Measurements from ENCODE around the gene OR13C8.
"Not testable (repeated sequence)": the region's sequence is repeated elsewhere in the genome, so short reads cannot be mapped to it uniquely, and the experiment has no call there.

Gene OR13C8, protein sequence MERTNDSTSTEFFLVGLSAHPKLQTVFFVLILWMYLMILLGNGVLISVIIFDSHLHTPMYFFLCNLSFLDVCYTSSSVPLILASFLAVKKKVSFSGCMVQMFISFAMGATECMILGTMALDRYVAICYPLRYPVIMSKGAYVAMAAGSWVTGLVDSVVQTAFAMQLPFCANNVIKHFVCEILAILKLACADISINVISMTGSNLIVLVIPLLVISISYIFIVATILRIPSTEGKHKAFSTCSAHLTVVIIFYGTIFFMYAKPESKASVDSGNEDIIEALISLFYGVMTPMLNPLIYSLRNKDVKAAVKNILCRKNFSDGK
- 0 to 0.66 (median 0) reads per million in 17 experiments for total RNA-seq

DNA sequence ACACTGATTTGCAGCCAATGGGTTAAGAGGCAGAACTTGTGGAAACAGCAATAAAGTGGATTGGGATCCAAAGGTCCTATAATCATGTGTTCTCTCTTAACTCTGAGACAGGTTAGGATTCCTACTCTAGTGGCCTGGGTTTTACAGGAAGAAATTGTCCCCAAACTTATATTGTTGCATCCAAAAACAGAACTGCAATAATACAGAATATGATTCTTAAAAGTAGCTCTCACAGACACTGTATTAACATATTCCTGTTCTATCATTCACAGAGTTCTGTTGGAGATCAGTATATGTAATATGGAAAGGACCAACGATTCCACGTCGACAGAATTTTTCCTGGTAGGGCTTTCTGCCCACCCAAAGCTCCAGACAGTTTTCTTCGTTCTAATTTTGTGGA, at the start of gene OR13C8:
OR13C8 (plus strand) TSS at position 301 of the 400 bp plus-strand sequence; CDS start at position 301, 0 bp downstream.
- DNase-seq: no peak

DNA sequence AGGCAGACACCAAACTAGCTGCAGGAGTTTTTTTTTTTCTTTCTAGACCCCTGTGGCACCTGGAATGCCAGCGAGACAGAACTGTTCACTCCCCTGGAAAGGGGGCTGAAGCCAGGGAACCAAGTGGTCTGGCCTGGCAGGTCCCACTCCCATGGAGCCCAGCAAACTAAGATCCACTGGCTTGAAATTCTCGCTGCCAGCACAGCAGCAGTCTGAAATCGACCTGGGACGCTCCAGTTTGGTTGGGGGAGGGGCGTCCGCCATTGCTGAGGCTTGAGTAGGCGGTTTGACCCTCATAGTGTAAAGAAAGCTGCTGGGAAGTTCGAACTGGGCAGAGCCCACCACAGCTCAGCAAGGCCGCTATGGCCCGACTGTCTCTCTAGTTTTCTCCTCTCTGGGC, 48.7 kb upstream of the OR13C8 start:
- DNase-seq: not testable (repeated sequence)

DNA sequence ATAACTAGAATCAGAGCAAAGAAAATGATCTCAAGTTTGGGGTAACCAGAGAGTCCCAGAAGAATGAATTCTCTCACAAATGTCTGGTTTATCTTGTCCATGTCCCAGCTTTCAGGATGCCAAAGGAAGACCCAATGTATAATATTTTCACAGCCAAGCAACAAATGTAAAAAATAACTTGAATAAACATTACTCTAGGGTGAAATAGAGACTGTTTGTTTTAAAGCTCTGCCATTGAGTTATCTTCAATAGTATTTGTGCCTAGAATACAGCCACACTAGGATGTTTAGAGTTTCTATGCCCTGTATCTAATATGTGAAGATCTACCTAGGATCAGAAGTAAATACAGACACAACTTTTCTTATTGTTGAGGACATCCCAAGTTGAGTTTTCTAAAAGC, 41.9 kb upstream of the OR13C8 start, which contains the start of gene OR13C4:
OR13C4 (minus strand) TSS at position 101 of the 400 bp plus-strand sequence; CDS start at position 101, 0 bp downstream.
- DNase-seq: no peak

DNA sequence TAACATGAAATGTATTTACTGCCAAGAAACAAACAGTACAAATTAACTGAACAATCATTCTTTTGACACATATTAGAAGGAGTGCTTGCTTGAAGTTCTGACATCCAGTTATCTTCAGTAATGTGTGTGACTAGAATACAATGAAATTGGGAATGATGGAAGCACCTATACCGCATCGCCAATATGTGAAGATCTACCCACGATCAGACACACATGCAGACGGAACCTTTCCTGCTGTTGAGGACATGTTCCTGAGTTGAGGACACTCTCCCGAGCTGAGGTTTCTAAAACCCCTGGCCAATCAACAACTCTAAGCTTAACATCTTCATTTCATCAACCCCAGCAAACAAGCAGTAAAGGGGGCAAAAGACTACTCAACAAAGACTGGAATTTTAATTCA, 32.2 kb upstream of the OR13C8 start, which contains the start of gene OR13C3:
OR13C3 (minus strand) TSS at position 101 of the 400 bp plus-strand sequence. CDS start 133 bp downstream, outside the sequence.
- DNase-seq: no peak

DNA sequence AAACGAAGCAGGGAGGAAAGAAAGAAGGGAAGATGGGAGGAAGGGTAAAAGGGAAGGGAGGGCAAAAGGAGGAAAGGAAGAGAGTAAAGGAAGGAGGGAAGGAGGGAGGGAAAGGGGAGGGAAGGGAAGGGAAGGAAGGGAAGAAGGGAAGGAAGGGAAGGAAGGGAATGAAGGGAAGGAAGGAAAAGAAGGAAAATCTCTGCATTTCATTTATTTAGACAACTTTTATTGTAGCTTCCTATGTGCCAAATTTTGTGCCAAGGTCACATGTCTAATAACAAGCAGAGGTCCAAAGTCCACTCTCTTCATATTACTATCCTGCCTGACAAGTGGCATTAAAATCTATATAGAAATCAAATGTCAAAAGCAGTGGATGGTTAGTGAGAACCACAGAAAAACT, 29.7 kb upstream of the OR13C8 start:
- DNase-seq: no peak

DNA sequence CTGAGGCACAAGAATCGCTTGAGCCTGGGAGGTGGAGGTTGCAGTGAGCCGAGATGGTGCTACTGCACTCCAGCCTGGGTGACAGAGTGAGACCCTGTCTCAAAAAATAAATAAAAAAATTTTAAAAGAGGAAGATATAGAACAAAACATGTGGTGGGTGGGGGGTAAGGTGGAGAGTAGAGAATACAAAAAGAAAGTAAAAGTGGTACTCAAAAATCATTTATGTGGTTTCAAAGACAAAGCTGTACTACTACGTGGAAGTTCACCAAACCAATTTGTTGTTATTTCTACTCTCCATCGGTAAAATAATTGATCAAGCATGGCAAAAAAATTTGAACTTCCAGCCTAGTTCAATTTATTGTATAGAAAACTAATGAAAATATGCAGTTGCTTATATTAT, 24.3 kb upstream of the OR13C8 start:
- DNase-seq: no peak

DNA sequence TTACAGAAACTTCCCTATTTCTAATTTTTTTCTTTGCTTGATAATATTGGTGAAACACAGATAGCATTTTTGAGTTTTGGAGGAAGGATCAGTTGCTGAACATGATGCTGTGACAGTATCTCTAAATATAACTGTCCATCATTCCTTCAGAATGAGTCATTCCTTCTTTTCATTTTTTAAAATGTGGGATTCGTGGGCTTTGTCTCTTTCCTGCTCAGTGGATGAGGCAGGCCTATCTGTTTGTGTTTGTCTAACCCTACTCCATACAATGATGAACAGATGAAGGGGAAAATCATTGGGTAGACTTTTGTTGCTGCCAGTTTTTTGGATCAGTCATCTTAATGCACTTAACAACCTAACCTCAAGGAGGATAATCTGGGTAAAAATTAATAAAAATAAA, 15.7 kb upstream of the OR13C8 start:
- DNase-seq: no peak

DNA sequence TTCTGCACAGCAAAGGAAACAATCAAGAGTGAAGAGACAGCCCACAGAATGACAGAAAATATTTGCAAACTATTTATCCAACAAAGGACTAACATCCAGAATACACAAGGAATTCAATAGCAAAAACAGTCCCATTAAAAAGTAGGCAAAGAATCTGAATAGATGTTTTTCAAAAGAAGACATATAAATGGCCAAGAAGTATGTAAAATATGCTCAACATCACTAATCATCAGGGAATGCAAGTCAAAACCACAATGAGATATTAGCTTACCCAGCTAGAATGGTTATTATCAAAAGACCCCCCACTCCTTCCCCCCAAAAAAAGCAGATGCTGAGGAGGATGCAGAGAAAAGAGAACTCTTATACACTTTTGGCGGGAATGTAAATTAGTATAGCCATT, 13.4 kb upstream of the OR13C8 start:
- no peak for DNase-seq

DNA sequence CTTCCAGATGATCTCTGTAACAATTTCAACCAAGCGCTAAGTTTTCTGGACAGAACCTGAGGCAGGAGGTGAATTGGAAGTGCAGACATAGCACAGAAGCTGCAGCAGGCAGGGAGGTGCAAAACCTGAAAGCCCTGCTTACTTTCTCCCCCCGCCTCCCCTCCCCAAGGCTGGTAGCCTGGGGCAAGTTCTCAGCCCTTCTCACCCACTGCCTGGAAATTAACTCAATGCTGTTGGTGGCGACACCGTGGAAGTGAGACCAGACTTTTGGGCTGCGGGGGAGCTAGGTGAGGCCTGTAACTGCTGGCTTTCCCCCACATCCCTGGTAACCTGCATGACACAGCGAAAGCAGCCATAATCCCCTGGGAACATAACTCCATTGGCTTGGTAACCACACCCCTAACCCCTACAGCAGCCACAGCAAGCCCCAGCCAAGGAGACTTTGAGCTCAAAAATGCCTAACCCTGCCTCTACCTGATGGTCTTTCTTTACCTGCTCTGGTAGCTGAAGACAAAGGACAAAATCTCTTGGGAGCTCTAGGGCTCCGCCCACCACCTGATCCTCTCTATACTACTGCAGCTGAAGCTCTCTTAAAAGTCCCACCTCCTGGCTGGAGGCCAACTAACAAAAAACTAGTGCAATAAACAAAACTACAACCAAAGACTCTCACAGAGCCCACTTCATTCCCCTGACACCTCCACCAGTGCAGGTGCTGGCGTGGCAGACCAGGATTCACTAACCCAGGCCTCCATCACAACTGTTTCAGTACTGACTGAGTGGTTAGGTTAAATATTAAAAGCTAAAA, 11.9 kb upstream of the OR13C8 start:
- DNase-seq: no peak

DNA sequence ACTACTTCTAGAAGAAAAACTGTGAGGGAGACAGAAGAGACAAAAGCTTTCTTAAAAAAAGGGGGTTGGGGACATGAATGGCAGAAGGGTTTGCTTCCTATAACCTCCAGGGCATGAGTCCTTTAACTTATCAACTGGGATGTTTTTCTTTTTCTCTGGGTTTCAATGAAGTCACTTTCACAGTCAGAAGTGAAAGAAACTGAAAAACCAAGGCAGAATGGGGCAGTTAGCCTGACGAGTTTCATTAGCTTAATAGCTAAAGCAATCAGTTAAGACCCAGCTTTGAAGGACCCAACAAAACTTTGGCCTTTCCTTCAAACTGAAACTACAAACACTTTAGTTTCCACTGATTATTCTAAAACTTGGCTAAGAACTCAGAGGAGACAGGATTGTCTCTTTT, 4.6 kb upstream of the OR13C8 start:
- no peak for DNase-seq

DNA sequence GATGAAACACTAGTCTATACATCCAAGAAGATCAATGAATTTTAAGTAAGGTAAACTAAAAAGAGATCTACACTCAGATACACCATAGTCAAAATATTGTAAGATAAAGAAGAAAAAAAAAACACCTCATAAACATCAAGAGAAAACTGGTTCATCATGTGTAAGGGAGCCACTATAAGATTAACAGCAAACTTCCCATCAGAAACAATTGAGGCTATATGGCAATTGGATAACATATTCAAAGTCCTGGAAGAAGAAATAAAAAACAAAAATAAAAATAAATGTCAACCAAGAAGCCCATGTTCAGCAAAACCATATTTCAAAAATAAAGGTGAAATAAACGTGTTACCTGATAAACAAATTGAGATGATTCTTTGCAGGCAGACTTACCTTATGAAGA, 3.6 kb downstream of the OR13C8 start:
- no peak for DNase-seq

DNA sequence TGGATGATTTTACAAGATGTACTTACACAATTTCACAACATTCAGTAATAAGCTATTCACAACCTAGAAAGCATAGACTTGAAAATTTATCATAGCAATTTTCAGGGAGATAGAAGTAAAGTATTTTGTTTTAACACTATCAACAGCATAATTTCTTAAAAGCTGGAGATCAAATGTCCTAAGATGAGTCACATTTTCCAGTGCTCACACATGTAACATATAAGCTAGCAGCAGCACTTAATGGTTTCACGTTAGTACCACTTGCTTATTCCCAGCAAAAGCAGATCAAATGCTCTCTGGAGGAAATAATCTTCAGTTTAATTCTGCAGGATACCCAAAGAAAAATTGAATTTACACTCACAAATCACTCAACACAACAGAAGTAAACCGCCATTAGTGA, 6.5 kb downstream of the OR13C8 start:
- no peak for DNase-seq

DNA sequence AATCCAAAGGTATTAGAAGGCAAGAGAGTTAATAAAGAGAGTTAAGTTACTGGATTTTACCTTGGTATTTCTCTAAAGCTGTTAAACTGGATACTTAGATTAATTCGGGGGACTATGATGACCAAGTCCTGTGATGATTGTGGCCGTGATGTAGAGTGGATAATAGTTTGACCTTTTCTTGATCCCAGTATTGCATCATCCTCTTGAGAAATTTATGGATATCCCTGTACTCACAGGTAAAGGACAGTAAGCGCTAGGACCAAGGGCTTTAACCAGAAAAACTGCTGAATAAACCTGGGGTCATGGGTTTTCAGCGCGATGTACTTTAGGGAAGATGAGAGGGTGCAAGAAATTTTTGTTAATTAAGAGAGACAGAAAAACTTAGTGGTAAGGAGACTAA, 8.3 kb downstream of the OR13C8 start:
- no peak for DNase-seq

DNA sequence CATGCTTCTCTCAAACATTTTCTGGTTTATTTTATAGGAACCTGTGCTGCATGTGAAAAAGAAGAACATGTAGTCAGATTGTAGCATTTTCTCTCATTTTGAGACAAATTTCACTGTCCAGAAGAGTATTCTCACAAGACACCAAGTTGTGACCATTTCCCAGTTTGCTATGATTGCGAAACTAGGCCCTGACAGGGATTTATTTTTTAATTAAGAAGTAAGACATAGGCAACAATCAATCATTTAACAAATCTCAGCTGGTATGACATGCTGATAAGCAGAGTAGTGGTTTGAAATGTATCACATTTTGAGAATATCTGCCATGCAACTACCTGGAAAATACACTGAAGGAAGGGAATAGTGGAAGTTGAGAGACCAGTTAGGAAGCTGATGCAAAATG, 11.6 kb downstream of the OR13C8 start:
- no peak for DNase-seq

DNA sequence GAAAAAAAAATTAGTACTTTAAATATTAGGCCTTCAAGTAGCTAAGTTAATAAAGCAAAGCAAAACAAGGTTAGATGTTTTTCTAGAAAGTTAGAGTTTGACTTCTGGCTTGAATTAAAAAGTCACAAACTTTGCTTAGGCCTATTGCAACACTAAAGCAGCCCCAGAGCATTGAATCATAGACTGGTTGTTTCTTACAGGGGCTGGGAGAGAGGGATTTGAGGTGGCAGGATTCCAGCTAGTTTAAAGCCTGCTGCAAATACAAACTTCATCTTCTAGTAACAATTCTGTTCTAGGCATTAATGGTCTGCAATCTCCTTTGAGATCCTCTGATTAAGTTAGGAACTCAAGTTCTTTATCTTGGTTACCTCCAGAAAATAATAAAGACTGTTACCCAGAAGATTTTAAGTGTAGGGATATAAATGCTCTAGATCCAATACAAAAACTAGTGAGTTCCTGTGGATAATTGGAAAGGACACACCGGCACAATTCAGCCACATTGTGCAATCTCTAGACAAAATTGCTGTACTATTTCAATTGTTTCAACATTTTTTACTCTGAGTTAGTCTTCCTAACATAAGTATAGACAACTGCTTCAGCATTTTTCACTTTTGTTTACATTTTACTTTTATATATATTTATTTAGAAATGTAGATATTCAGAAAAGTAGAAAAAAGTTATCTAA, 17.7 kb downstream of the OR13C8 start:
- no peak for DNase-seq

DNA sequence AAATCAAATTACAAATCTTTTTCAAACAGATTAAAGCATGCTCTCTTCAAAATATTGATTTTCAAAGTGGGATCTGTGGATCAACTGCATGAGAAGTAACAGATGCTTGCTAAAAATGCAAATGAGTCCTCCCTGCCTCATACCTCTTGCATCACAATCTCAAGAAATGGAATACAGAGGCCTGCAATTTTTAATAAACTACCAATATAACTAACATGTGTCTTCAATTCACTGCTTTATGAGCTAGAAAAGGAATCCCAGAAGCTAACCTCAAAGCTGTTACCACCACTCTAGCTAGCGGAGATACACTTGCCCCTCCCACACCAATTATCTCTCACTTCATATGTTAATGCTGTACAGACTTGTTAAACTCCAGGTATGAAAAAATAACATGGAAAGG, 20.7 kb downstream of the OR13C8 start:
- DNase-seq: no peak

DNA sequence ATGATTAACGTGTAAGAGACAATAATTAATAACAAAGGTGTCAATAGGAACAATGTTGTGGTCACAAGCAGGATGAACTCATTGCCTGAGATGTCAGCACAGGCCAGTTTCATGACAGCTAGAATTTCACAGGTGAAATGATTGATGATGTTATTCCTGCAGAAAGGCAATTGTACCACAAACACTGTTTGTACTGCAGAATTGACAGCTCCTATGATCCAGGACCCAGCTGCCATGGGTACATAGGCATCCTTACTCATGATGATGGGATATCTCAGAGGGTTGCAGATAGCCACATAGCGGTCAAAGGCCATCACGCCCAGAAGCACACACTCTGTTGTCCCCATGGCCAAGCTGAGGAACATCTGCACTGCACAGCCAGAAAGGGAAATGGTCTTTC, 29.8 kb downstream of the OR13C8 start:
- DNase-seq: not testable (repeated sequence)

DNA sequence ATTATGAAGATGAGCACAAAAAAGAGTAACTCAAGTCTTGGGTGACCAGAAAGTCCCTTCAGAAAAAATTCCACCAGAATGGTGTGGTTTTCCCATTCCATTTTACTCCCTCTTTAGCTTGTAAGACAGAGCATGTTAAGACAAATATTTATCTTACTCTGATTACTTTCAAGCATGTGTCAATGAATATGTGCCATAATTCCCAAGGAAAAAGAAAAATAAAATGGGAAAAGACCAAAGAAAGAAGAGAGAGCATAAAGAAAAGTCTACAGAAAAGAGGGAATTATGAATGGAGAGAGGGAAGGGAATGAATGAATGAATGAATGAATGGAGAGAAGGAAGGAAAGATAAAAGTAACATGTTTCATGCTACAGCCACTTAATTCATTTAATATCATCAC, 30.3 kb downstream of the OR13C8 start, which contains the start of gene OR13C5:
OR13C5 (minus strand) TSS at position 101 of the 400 bp plus-strand sequence; CDS start at position 101, 0 bp downstream.
- not testable (repeated sequence) for DNase-seq

DNA sequence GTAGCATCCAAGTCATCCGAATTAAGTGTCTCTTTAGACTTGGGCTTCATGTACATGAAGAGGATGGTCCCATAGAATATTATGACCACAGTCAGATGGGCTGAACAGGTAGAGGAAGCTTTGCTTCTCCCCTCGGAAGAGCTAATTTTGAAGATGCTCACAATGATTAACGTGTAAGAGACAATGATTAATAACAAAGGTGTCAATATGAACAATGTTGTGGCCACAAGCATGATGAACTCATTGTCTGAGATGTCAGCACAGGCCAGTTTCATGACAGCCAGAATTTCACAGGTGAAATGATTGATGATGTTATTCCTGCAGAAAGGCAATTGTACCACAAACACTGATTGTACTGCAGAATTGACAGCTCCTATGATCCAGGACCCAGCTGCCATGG, 35.8 kb downstream of the OR13C8 start:
- DNase-seq: no peak

DNA sequence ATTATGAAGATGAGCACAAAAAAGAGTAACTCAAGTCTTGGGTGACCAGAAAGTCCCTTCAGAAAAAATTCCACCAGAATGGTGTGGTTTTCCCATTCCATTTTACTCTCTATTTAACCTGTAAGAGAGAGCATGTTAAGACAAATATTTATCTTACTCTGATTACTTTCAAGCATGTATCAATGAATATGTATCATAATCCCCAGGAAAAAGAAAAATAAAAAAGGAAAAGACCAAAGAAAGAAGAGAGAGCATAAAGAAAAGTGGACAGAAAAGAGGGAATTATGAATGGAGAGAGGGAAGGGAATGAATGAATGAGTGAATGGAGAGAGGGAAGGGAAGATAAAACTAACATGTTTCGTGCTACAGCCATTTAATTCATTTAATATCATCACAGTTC, 36.6 kb downstream of the OR13C8 start, which contains the start of gene OR13C2:
OR13C2 (minus strand) TSS at position 101 of the 400 bp plus-strand sequence; CDS start at position 101, 0 bp downstream.
- not testable (repeated sequence) for DNase-seq

DNA sequence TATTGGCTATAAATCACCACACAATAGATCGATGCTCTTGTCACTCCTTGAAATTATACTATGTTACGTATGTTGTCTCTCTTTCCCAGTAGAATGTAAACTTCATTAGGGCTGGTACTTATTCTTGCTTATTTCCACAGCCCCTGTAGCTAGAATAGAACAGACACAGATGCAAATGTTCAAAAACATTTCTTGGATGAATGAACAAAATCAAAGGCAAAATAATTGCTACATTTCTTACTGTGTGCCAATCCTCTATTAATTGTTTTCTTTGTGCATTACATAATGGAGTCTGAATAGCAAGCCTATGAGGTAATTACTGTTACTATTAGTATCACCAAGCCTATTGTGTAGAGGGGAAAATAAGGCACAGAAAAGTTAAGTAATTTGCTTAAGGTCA, 37.2 kb downstream of the OR13C8 start:
- DNase-seq: no peak

DNA sequence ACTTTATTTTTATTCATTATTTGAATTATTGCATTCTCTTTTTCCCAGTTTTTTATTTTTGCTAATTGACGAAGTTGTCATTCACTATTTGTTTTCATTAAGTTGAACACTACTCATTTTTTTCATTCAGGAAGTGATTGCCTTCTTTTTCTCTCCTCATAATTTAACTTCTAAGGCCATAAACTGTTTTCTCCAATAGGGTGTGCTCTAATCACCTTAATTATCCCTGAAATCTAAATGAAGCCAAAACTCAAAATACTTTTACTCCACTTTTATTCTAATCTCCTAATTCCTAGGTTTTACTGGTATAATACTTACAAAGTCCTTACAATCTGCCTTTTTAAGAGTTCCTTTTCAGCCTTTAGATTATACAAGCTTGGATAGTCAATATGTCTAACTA, 39.4 kb downstream of the OR13C8 start:
- peak in 2 of 4 experiments; percentile 0 to 6 for DNase-seq

DNA sequence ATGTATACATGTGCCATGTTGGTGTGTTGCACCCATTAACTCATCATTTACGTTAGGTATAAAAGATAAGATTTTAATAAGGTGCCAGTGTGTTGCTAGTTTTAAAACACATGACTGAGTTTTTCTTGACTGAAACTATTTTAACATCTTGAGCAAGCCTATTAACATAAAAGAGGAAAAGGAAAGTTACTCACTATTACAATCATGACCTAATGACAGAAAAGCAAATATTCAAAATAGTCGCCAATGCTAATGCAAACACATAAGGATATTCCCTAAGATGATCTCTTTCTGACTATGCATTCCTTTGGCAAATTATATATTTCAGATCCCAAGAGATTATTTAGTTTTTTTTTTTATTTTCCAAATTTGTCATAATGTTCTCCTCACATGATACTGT, 42.2 kb downstream of the OR13C8 start:
- no peak for DNase-seq

All from suppressor macrophage (primary cell).